Smooth muscle cell (in vitro differentiated cells): Measurements from ENCODE around the gene TCF12. TPM values are rescaled to one million over a fixed set of nuclear protein-coding genes. Genes with fewer than 3 reads are reported as not detected.

Experiments used
- DNase-seq: peaks from one replicate; lab custom pipeline; 2025; ENCODE audit not compliant: unreplicated experiment; lab: John Stamatoyannopoulos, UW
- H2AFZ ChIP-seq: fragments of 200-600 bp; sonication (generic); 2 replicates; pipeline ENCODE4 v1.6.0; 2016; ENCODE audit warnings: antibody characterized with exemption, low read depth, mild to moderate bottlenecking
- H3F3A ChIP-seq: fragments of 200-600 bp; sonication (generic); 2 replicates; pipeline ENCODE4 v1.6.0; 2017; ENCODE audit warnings: antibody characterized with exemption, low read depth
- H3K27ac ChIP-seq: fragments of 200-600 bp; sonication (generic); 2 replicates; pipeline ENCODE4 v1.5.1; 2016; ENCODE audit warnings: low read depth, mild to moderate bottlenecking
- H3K27me3 ChIP-seq: fragments of 200-600 bp; sonication (generic); 2 replicates; pipeline ENCODE4 v1.6.1; 2016; ENCODE audit warnings: low read depth, mild to moderate bottlenecking
- H3K36me3 ChIP-seq: fragments of 200-600 bp; sonication (generic); 2 replicates; pipeline ENCODE4 v1.5.1; 2016; ENCODE audit warnings: low read depth
- H3K4me1 ChIP-seq: fragments of 200-600 bp; sonication (generic); 2 replicates; pipeline ENCODE4 v1.5.1; 2016; ENCODE audit warnings: low read depth
- H3K4me2 ChIP-seq: fragments of 200-600 bp; sonication (generic); 2 replicates; pipeline ENCODE4 v1.6.0; 2016; ENCODE audit warnings: mild to moderate bottlenecking
- H3K4me3 ChIP-seq: fragments of 200-600 bp; sonication (generic); 2 replicates; pipeline ENCODE4 v1.5.1; 2016; ENCODE audit warnings: mild to moderate bottlenecking
- H3K79me2 ChIP-seq: fragments of 200-600 bp; sonication (generic); 2 replicates; pipeline ENCODE4 v1.6.0; 2016; ENCODE audit warnings: low read depth, mild to moderate bottlenecking
- H3K9ac ChIP-seq: fragments of 200-600 bp; sonication (generic); 2 replicates; pipeline ENCODE4 v1.6.0; 2016; ENCODE audit warnings: low read depth
- H3K9me3 ChIP-seq: fragments of 200-600 bp; sonication (generic); replicated peaks from 2 replicates; pipeline ENCODE4 v1.5.1; 2016; ENCODE audit warnings: low read depth
- H4K20me1 ChIP-seq: fragments of 200-600 bp; sonication (generic); 2 replicates; pipeline ENCODE4 v1.6.0; 2016; ENCODE audit warnings: low read depth
- CTCF ChIP-seq: fragments of 200-600 bp; sonication (generic); IDR thresholded peaks from 2 replicates; pipeline ENCODE4 v1.5.1; 2017; ENCODE audit warnings: borderline replicate concordance, mild to moderate bottlenecking, antibody characterized with exemption; ENCODE audit not compliant: insufficient read depth, poor library complexity, severe bottlenecking
- WGBS: methylation state at CpG from one replicate; pipeline ENCODE4 v1.1.7; 2016; ENCODE audit warnings: low lambda C conversion rate; 5-methylcytosine and 5-hydroxymethylcytosine counted together
- polyA plus RNA-seq: library from polyadenylated mRNA; unstranded; fragments of >200 nt; fragmentation: Nextera tagmentation; extraction: Ambion mirVana; gene quantifications from 2 replicates; pipeline ENCODE4 v1.2.1, GENCODE V29; 2016
- total RNA-seq: library from RNA; depleted of rRNA; stranded (reverse); fragments of >200 nt; gene quantifications from 2 replicates; pipeline ENCODE4 v1.2.3, GENCODE V29; 2014

The TCF12 gene
- total and polyA plus RNA-seq, 2 experiments from 2014 or later: 54.1 to 302 TPM

- 67% methylated on average over 9 of the region's 9 CpGs for WGBS
Measured at GRCh38 chr15:56886363-56886931, 32.0 kb upstream of the TCF12 start.

DNA sequence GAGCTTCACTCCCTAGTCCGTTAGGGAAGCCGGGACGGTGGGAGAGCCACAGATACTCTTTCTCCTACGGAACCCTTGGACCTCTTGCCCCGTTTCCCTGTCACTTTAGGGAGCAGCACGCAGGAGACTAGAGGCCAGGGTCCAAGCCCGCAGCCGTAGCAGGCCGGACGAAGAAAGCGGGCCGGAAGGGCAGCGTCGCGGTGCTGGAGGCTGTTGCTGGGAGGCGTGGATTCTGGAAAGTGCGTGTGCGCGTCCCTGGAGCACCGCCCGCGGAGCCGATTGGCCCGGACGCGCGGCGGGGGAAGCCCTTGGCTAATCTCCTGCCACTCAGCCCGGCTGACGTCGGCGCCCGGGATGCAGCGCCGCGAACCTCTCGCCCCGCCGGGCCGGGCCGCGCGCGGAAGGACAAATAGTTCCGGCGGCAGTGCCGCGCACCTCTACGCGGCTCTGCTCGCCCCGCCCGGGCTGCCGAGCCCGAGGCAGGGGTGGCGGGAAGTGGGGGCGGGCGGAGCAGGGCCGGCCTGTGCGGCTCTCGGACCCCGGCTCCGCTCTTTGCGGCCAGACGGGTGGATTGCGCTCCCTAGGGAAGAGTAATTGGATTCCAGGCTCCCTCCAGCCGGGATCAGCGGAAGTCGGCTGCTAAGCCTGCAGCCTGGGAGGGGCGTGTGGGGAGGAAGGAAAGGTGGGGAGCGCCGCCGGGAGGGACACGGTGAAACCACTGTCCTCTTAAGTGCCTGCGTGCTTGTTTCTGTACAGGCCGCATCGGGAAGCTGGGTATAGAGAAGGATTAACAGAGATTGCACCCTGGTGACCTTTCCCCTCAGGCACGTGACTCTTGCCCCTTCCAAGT, 31.3 kb upstream of the TCF12 start:
- no peaks in the 10 kb centered on the region for H3K27me3 ChIP-seq
- H3F3A ChIP-seq: no peaks in the 10 kb centered on the region
- WGBS: 1% methylated on average over 76 of the region's 78 CpGs

More at GRCh38 chr15:56886363-56886931, 32.0 kb upstream of the TCF12 start:
- Histone ChIP-seq H3K27me3 (no peaks in the 10 kb centered on the region), H3F3A (no peaks in the 10 kb centered on the region), H3K36me3 (no peaks in the 10 kb centered on the region), H3K4me2 (peak overlapping the region; percentile 87), H2AFZ (peak overlapping the region; percentile 95), H3K4me1 (peaks cover 11% of the 10 kb centered on the region), H3K27ac (peak overlapping the region; percentile 90), H3K9me3 (no peaks in the 10 kb centered on the region), H3K9ac (peak overlapping the region; percentile 90), H4K20me1 (no peaks in the 10 kb centered on the region), H3K79me2 (no peaks in the 10 kb centered on the region), H3K4me3 (peak overlapping the region; percentile 69)
- no peak for DNase-seq
- TF ChIP-seq CTCF: no peak

GRCh38 chr15:56887782-56888438, 30.5 kb upstream of the TCF12 start:
- peak overlapping the region; percentile 69 for H3K4me3 ChIP-seq
- 58% methylated on average over 5 of the region's 5 CpGs for WGBS

More for the DNA sequence above, 31.3 kb upstream of the TCF12 start:
- peak; percentile 83 for DNase-seq
- no peak for TF ChIP-seq CTCF
- Histone ChIP-seq H3K4me1 (peaks cover 11% of the 10 kb centered on the region), H3K4me2 (peak overlapping the region; percentile 87), H3K9me3 (no peaks in the 10 kb centered on the region), H3K27ac (peak overlapping the region; percentile 90), H4K20me1 (no peaks in the 10 kb centered on the region), H3K4me3 (peak overlapping the region; percentile 69), H2AFZ (peak overlapping the region; percentile 95), H3K79me2 (no peaks in the 10 kb centered on the region), H3K36me3 (no peaks in the 10 kb centered on the region), H3K9ac (peak overlapping the region; percentile 90)

More at GRCh38 chr15:56887782-56888438, 30.5 kb upstream of the TCF12 start:
- no peaks in the 10 kb centered on the region for H3K36me3 ChIP-seq
- peaks cover 11% of the 10 kb centered on the region for H3K4me1 ChIP-seq
- no peak for TF ChIP-seq CTCF
- peak overlapping the region; percentile 95 for H2AFZ ChIP-seq
- peak overlapping the region; percentile 90 for H3K9ac ChIP-seq
- H3K27ac ChIP-seq: peak overlapping the region; percentile 90
- no peak for DNase-seq
- no peaks in the 10 kb centered on the region for H3K27me3 ChIP-seq
- H3K4me2 ChIP-seq: peak overlapping the region; percentile 87
- H4K20me1 ChIP-seq: no peaks in the 10 kb centered on the region
- no peaks in the 10 kb centered on the region for H3F3A ChIP-seq
- H3K79me2 ChIP-seq: no peaks in the 10 kb centered on the region
- no peaks in the 10 kb centered on the region for H3K9me3 ChIP-seq
